Hepatocyte (in vitro differentiated cells): ENCODE data around the gene SGMS1.

Source experiments
- CTCF ChIP-seq: fragments of 200-600 bp; sonication (generic); IDR thresholded peaks from 2 replicates; pipeline ENCODE4 v1.5.1; 2016; ENCODE audit warnings: antibody characterized with exemption, mild to moderate bottlenecking; ENCODE audit not compliant: poor library complexity
- EZH2 ChIP-seq: fragments of 200-600 bp; sonication (generic); IDR thresholded peaks from 2 replicates; pipeline ENCODE4 v1.6.1; 2016; ENCODE audit warnings: antibody characterized with exemption, mild to moderate bottlenecking, borderline replicate concordance
- EZH2phosphoT487 ChIP-seq: fragments of 200-600 bp; sonication (generic); IDR thresholded peaks from one replicate; pipeline ENCODE4 v1.6.1; 2018; ENCODE audit warnings: antibody characterized with exemption, mild to moderate bottlenecking, low read depth, moderate library complexity; ENCODE audit not compliant: unreplicated experiment, severe bottlenecking

DNA sequence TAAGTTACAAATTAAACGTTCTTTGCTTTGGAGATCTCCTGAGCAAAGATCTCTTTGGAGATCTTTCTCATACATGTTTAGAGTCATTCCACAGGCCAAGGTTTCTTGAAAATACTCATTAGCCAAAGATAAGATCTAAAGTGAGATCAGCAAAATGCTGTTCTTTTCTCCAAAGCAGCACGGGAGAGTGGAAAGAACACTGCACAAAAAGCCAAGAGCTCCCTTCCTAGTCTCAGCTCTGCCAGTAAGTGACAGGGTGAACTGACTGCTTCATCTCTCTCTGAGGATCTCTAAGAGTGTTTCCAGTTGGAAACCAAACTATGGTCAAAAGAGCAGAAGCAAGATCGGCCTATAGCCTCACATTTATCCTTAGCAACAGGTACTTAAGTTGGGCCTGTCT lies 204.0 kb downstream of the SGMS1 start:
- TF ChIP-seq CTCF: no peak
- TF ChIP-seq EZH2: no peak
- no peak for TF ChIP-seq EZH2phosphoT487
